ENCODE measurements around the gene MOCOS.

The MOCOS gene

DNA sequence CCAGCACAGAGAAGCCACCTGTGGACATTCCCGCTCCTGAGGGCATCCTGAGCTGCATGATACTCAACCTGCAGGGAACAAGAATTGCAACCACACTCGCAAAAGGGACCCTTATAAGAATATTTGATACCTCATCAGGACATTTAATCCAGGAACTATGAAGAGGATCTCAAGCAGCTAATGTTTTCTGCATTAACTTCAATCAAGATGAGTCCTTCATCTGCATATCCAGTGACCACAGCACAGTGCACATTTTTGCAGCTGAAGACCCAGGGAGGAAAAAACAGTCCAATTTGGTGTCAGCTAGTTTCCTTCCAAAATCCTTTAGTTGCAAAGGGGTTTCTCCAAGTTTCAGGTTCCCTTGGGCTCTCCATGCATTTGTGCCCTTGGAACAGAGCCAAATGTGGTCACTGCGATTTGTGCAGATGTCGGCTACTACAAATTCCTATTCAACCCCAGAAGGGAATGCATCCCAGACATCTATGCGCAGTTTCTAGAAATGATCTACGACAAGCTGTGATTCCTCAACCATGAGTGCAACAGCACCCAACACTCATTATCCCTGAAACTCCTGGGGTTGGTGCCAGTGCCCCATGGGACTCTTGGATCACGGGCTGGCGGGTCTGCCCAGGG is 86.9 kb downstream of the MOCOS start:
- peak; percentile 28 for DNase-seq

DNA sequence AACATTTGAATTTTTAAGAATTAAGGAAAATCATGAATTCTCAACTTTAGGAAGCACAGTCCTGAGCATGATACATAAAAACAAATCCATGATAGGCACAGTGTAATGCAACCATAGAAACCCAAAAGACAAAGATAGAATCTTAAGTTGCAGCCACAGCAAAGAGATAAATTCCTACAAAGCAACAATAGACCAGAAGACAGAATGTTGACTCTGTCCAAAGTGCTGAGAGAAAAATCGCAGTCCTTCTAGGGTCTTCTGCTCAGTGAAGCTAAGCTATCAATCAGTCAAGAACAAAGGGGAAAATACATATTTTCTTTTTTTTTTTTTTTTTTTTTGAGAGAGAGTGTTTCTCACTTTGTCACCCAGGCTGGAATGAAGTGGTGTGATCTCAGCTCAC is 88.3 kb downstream of the MOCOS start:
- no peak for DNase-seq

DNA sequence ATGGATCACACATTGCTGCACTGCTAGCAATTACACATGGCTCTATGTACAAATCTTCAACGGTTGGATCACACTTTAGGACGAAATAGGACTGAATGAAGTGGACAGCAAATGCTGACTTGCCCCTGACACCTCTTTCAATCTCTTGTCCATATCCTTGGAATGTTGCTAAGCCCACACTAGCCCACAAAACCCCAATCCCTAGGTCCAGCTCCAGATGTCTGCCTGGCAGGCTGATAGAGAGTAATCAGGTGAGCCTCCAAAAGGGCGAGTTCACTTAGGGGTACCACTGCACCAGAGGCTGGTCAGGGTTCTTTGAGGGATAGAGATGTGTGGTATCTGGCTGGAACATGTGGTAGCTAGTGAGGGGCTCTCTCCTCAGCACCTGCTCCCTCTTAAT is 91.7 kb downstream of the MOCOS start:
- DNase-seq: no peak

DNA sequence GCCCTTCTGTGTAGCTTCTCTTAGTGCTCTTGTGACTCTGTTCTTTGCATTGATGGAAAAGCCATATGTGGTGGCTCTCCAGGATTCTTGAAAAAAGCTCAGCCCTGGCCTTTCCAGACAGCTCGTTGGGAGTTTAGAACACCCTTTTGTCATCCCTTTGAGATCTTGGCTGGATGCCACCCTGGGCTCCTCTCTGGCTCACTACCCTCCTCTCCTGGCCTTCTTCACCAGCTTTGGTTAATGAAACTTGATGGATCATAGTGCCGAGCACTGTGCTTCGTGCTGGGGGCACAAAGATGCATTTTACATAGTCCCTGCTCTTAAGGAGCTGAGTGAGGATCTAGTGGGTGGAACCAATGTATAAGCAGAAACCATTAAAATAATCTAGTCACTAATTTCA is 94.6 kb downstream of the MOCOS start:
- DNase-seq: no peak

DNA sequence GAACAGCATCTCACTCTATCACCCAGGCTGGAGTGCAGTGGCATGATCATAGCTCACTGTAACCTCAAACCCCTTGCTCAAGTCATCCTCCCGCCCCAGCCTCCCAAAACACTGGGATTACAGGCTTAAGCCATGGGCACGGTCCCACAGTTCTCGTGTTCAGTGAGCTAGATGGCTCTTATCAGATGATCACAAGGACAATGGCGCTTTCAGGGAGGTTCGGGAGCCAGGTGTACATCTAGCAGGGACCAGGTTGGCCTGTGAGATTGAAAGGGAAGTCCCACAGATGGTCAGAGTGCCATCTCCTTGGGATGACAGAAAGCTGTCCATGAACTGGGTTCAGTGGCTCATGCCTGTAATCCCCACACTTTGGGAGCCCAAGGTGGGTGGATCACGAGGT is 96.2 kb downstream of the MOCOS start:
- no peak for DNase-seq

DNA sequence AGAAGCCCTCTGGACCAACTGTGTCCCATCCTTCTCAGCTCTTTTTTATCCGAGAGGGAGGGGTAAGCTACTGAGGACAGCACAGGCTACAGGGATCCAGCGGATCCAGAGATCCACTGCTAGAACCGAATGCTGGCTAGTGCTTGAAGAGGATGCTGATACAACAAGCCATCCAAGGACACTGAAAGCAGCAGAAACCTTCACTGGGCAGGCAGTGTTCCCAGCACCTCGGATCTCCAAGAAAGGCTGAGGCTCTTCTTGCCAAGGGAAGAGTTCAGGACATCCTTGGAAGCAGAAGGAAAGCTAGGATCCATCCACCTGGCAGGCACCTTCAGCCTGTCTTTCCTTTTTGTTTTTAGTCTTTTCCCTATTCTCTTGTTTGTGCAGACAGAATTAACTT is 97.0 kb downstream of the MOCOS start:
- no peak for DNase-seq

DNA sequence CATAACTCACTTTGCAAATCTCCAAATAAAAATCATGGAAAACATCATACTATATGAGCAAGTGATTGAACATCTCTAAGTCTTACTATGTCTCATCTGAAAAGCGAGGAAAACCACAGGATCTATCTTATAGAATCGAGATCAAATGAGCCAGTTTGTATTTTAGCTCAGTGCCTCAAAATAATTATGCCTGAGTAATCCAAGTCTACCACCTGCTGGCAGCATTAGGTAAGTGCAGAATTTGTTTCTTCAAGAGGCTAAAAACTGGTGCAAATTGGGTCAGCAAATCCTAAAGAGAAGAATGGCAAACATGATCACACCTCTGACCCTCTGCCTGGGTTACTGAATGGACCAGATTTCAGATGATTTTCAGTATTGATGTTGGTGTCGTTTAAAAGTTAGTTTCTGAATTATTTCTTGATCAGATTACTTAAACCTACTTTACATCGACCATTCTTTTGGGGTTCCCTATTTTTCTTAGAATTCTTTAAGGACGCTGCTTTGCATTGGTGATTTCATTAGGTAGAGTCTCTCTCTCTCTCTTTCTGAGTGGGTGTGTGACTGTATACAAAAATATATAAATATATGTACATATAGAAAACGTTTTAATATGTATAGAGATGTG is 97.5 kb downstream of the MOCOS start:
- DNase-seq: peak; percentile 67

DNA sequence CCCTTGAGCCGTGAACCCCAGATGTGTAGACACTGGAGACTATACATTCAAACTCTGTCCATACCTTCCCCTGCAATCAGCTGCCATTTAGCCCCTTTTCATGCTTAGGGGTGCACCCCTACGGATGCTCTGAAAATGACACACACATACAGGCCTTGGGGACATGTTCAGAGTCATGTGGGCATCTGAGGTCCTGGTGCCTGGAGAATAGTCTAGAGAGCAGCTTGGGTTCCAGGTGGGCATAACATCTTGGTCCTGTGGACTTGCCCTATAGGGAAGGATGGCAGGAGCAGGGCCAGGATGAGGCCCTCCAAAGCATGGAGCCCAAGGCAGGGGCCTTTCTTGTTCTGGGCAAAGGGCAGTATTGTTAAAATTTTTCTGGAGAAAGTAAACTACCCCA is 100.4 kb downstream of the MOCOS start:
- DNase-seq: no peak

DNA sequence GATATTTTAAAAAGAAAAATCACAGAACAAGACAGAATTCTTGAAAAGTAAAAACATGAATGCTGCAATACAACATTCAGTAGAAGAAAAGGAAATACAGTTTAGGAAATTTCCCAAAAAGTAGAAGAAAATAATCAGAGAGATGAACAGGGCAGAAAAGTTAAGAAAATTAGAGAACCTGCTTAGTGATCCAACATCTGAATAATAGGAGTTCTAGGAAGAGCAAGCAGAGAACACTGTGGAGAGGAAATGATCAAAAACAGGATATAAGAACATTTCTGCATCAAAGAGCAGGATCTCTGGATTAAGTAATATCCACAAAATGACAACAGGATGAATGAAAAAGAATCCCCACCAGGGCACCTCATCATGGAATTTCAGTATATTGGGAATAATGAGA is 101.4 kb downstream of the MOCOS start:
- DNase-seq: no peak

DNA sequence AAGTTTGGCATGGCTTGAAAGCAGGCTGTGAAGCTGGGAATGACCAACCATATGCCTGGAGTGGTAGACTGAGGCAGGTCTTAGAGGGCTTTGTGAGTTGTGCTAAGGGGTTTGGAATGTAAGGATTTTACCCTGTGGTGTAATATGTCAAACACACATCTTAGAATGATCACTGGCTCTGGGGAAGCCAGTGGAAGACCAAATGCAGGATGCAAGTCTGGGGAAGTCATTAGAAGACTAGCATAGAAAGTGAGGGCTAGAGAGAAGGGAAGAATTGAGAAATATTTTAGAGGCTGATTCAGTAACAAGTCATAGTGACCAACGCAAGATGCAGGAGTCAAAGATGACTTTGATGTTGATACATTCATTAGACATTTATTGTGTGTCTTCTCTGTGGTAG is 106.7 kb downstream of the MOCOS start:
- peak; percentile 84 for DNase-seq

DNA sequence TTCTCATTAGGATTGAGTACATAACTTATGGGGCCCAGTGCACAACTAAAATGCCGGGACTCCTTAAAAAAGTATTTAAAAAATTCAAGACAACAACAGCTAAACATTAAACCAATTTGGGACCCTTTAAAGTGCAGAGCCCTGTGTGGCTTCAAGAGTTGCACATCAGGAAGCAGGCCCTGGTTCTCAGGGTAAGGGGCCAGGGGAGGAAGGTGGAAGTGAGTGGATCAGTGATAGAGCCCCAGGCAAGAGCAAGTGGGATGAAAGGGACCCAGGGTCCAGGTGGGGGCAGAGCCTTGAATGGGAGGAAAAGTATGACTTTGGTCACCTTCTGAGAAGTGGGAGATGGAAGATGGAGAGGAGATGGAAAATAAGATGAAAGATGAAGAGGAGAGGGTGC is 107.9 kb downstream of the MOCOS start:
- no peak for DNase-seq

DNA sequence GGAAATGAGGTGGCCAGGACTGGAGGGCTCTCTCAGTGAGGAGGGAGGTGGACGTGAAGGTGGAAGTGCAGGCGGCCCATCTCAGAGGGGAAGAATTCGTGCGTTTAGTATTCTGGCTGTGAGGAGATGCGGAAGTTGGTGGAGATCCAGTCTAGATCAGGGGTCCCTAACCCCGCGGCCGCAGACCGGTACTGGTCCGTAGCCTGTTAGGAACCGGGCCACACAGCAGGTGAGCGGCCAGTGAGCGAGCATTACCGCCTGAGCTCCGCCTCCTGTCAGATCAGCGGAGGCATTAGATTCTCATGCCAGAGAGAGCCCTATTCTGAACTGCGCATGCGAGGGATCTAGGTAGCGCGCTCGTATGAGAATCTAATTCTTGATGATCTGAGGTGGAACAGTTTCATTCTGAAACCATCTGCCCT is 108.6 kb downstream of the MOCOS start:
- DNase-seq: no peak

DNA sequence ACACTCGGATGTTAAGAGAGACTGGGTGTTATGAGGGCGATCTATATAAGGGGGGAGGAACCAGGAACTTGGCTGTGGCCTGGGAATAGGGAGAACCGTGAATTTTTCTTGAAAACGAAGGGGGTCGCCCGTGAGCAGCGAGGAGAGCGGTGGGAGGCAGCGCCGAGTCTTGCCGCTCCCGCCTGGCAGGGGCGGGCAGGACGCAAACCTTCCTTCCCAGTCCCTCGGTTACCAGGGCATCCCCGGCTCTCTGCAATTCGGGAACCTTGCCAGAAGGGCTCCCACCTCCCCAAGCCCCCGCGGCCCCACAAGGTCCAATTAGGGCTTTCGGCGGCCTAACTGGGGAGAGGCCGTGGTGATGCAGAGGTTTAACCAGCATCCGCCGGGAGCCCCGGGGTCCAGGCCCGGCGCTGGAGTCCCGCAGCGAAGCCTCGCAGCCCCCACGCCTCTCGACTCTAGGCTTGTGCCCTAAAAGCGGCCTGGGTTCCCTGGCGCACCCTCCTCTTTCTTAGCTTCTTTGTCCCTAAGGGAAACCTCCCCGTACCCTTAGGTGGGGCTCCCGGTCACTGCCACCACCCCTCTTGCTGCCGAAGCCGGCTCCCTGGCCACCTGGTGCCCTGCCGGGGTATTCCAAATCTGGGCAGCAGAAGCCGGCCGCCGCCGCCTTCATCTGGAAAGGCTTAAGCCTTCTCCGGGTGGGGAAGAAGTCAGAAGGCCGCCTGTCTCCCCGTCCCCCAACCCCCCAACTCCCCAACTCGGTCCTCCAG is 109.5 kb downstream of the MOCOS start:
- peak; percentile 82 for DNase-seq

DNA sequence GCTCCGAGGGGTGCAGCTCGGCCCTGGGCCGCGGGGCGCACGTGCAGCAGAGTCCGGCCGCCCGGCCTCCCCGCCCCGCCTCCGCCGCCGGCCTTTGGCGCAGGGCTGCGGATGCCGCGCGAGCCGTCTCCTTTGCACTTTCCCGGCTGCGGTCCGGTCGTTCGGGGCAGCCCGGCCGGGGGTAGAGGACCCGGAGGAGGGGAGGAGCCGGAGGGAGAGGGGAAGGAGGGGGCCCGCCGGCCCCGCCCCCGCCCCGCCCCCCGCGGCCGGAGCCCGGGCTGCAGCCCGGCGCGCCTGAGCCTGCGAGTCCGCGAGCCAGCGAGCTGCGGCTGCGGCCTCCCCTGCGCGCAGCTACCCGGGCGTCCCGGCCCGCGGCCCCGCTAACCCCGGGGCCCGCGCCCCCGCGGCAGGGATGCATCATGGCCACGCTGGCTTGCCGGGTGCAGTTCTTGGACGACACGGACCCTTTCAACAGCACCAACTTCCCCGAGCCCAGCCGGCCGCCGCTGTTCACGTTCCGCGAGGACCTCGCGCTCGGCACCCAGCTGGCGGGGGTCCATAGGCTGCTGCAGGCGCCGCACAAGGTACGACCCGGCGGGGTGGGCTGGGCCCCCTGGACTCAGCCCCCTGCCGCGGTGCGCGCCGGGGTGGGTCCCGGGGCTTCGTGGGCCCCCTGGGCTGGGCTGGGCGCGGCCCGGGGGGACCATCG is 110.3 kb downstream of the MOCOS start, which contains the start of gene FHOD3:
TSS of gene FHOD3 (plus strand) at position 297 of the 709 bp plus-strand sequence. CDS start at position 420, 123 bp downstream.
- DNase-seq: peak; percentile 72

DNA sequence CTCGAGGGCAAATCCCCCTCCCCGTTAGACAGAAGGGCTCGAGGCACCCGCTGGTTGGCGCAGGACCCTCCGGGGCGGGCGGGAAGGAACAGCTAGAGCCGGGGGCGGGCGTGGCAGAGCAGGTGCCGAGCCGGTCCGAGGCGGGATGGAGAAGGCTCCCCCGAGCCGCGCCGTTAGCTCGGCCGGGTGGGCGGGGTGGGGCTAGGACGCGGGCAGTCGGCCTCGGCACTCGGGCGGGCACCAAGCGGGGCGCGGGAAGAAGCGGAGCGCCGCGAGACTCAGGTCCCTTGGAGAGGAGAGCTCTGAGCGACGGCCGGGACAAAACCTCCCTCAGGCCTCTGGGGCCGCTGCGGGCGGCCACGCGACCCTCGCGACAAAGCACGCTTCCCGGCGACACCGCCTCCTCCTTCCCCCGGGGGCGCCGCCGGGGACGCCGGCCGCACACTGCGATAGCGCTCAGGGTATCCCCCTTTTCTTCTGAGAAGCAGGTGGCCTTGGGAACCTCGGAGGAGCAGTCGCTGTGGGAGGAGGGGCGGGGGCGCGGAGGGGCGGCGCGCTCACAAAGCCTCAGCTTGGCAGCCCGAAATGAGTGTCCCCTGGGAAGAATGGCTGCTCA is 110.9 kb downstream of the MOCOS start:
- no peak for DNase-seq

DNA sequence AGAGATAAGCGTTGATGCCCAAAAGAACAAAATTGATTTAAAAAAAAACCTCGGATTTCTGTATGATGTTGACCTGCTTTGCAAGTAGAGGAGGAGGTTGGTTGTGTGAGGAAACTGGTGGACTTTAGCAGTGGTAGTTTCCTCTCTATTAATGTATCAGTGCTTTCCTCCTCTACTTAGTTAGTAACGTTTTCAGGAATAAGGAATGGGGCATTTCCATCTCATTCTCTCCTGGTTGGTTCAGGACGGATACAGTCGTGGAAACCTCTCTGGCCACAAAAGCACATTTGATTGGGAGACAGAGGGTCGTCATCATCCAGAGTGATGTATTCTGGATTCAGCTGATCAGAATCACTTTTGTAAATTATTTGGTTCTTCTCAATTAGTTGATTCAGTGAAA is 111.7 kb downstream of the MOCOS start:
- no peak for DNase-seq

DNA sequence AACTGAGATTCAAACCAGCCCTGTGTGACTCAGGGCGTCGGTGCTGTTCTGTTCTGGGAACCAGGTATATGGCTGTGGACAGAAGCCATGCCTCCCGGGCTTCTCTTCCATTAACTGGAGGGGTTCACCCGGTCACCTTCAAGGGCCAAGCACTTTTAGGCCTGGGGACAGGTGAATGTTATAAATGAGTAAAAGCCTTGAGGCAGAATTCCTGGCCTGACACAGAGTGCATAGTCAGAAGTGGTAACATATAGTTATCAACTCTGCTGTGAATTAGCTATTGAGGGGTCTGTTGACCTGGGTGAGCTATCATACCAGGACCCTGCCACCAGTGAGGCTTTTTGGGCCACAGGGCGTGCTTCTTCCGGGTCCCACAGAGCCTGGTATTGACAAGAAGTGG is 112.9 kb downstream of the MOCOS start:
- DNase-seq: no peak

DNA sequence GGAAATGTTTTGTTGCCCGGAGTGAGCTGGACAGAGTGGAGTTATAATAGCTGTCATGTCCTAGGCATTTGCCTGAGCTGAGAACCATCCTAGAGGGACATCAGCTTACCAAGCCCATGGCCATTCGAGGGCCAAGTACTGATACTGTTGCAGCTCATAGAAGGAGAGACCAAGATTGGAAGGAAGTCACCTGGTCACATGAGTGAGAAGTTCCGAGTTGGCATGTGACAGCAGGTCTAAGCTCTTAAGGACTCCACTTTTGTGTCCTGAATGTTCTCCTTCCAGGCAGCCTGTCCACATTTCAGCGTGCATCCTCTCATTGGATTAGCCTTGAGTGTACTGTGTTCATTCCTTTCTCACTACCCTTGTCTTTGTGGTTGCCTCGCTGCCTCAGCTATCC is 114.6 kb downstream of the MOCOS start:
- no peak for DNase-seq

DNA sequence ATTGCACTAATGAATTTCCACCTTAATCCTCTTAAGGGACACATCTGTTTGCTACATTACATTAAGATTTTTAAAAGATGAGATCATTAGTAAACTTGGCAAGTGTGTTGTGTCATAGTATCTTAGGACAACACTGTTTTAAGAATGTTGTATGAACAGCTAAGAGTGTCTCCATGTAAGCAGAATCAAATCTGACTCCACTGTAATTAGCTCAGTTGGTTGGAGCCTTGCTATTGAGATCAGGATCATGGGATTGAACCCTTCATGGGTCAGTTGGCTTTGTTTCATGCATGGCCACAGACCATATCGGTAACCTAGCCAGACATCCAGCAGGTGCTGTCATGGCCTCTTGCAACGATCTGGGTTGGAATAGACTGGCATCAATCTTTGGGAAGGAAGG is 115.4 kb downstream of the MOCOS start:
- peak; percentile 33 for DNase-seq

DNA sequence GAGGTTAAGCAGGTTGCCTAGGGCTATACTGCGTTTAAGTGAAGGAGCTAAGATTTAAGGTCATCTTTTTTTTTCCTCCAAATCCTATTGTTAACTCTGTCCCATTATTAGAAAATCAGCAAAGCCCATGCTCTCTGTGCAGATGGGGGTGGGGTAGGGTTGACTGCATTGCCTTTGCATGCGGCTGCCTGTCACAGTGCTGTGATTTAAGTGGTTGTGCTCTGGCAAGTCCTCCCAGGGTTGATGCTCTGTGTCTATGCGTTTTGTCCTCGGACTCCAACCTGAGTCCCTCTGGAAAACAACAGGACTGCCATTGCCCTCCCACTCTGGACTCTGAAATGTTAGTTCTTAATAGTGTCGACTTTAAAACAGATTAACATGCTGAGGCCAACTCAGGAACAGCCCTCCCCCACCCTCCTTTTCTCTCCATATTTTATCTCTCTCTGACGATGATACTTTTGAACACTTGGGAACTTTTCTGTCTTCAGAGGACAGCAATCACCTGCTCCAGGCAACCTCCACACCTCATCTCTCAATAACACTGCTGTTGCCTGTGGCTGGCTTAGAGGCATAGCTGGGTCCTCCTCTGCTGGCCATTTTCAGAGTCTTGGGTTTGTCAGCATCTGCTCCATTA is 116.0 kb downstream of the MOCOS start:
- no peak for DNase-seq

DNA sequence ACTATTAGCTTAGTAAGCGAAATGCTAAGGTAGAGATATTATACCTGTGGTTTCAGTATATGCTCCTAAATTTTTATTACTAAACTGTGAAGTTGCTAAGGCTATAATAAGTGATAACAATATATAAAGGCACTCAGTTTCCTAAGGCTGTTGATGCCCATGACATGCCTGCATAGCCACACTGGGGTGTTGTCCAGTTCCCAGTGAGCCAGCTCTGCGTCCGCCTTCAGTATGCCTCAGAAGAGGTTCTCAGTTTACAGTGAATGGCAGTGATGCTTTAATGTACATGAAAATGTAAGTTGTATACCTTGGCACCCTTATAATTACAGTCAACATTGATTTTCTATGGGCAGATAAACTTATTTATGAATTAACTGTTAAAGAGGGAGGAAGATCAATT is 117.4 kb downstream of the MOCOS start:
- no peak for DNase-seq

DNA sequence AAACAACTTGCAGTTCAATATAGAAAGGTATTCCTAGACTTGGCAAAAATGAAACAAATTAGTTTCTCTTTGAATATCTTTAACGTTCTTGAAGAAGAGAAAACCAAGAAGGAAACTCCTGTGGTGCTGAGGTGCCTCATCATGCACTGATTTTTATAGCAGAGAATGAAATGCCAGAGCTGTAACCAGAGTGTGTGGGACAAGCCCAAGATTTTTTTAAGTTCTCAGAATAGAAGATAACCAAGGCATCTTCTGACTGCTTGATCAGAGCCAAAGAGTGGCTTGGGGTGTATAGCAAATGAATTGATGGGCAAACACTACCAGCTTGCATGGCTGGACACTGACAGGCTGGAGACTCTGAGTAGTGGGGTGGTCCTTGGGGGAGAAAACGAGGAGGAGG is 118.1 kb downstream of the MOCOS start:
- no peak for DNase-seq
